GM23338 (cell line): Measurements from ENCODE around the gene DVL2.

Source experiments
- CREB1 ChIP-seq: fragments of 250-450 bp; sonication (Bioruptor Pico); IDR thresholded peaks from 2 replicates; pipeline ENCODE4 v1.5.0; 2020; ENCODE audit warnings: low read depth, mild to moderate bottlenecking, moderate library complexity
- EZH2phosphoT487 ChIP-seq: fragments of 200-600 bp; sonication (generic); IDR thresholded peaks from one replicate; pipeline ENCODE4 v1.8.1; 2018; ENCODE audit warnings: antibody characterized with exemption; ENCODE audit not compliant: unreplicated experiment
- JUNB ChIP-seq: IDR thresholded peaks from one replicate; pipeline ENCODE4 v1.6.1; 2016; ENCODE audit warnings: antibody characterized with exemption; ENCODE audit not compliant: unreplicated experiment
- POLR2AphosphoS5 ChIP-seq: IDR thresholded peaks from 2 replicates; pipeline ENCODE4 v1.6.1; 2016; ENCODE audit warnings: antibody characterized with exemption, low read depth
- ZNF114 ChIP-seq: fragments of 250-450 bp; sonication (Bioruptor Pico); IDR thresholded peaks from 2 replicates; pipeline ENCODE4 v1.5.0; 2020; ENCODE audit warnings: mild to moderate bottlenecking, moderate library complexity
- TF ChIP-seq, protein P1 (sequence below), 2 experiments: fragments of 200-600 bp in 1 of 2; sonication (generic) in 1 of 2; conservative IDR thresholded peaks; 2 replicates each; pipeline versions ENCODE4 v1.5.1 to v1.6.1; 2016 to 2017; ENCODE audit warnings: antibody characterized with exemption in 2 of 2, low read depth in 2 of 2, mild to moderate bottlenecking in 2 of 2, moderate library complexity in 1 of 2

GRCh38 chr17:7251661-7252175 is 17.4 kb upstream of the DVL2 start, which contains the start of gene CTDNEP1:
- TF ChIP-seq JUNB (no peak), EZH2phosphoT487 (no peak), CREB1 (CRISPR knock-in tag) (no peak; the same call in none of the 2 replicates), POLR2AphosphoS5 (no peak), ZNF114 (no peak)
- TF ChIP-seq, protein P1, sequence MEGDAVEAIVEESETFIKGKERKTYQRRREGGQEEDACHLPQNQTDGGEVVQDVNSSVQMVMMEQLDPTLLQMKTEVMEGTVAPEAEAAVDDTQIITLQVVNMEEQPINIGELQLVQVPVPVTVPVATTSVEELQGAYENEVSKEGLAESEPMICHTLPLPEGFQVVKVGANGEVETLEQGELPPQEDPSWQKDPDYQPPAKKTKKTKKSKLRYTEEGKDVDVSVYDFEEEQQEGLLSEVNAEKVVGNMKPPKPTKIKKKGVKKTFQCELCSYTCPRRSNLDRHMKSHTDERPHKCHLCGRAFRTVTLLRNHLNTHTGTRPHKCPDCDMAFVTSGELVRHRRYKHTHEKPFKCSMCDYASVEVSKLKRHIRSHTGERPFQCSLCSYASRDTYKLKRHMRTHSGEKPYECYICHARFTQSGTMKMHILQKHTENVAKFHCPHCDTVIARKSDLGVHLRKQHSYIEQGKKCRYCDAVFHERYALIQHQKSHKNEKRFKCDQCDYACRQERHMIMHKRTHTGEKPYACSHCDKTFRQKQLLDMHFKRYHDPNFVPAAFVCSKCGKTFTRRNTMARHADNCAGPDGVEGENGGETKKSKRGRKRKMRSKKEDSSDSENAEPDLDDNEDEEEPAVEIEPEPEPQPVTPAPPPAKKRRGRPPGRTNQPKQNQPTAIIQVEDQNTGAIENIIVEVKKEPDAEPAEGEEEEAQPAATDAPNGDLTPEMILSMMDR (conservative IDR thresholded peaks at IDR 0.05; ENCODE audit: low read depth in 2 of 2) = no peak
